GM19025 (cell line): Measurements from ENCODE around the gene ZFHX3.

Source experiments
- ATAC-seq: cut with Tn5 transposase; IDR thresholded peaks from one replicate; pipeline ENCODE4 v1.9.1; 2021; ENCODE audit warnings: mild to moderate bottlenecking, low read depth, moderate library complexity; ENCODE audit not compliant: unreplicated experiment

Gene ZFHX3

GRCh38 chr16:72921620-72922019, 126.3 kb downstream of the ZFHX3 start:
- no peak for ATAC-seq

- ATAC-seq: no peak
Observed at GRCh38 chr16:72921106-72921505, 126.8 kb downstream of the ZFHX3 start.

- ATAC-seq: no peak
Observed at GRCh38 chr16:72917051-72917450, 130.9 kb downstream of the ZFHX3 start.

- no peak for ATAC-seq
Observed at GRCh38 chr16:72915331-72915730, 132.6 kb downstream of the ZFHX3 start.

GRCh38 chr16:72913551-72913950, 134.4 kb downstream of the ZFHX3 start:
- no peak for ATAC-seq

GRCh38 chr16:72911971-72912370, 136.0 kb downstream of the ZFHX3 start:
- no peak for ATAC-seq

- ATAC-seq: no peak
Observed at GRCh38 chr16:72910875-72911274, 137.1 kb downstream of the ZFHX3 start.

- no peak for ATAC-seq
Observed at GRCh38 chr16:72910381-72910780, 137.5 kb downstream of the ZFHX3 start.

GRCh38 chr16:72909196-72909595, 138.7 kb downstream of the ZFHX3 start:
- no peak for ATAC-seq

- ATAC-seq: no peak
Observed at GRCh38 chr16:72908362-72909167, 139.4 kb downstream of the ZFHX3 start.

GRCh38 chr16:72905581-72905980, 142.3 kb downstream of the ZFHX3 start:
- no peak for ATAC-seq

- no peak for ATAC-seq
Observed at GRCh38 chr16:72903176-72903575, 144.8 kb downstream of the ZFHX3 start.

GRCh38 chr16:72902206-72902605, 145.7 kb downstream of the ZFHX3 start:
- ATAC-seq: no peak

GRCh38 chr16:72901000-72901627, 146.8 kb downstream of the ZFHX3 start:
- ATAC-seq: no peak

GRCh38 chr16:72898216-72898825, 149.6 kb downstream of the ZFHX3 start:
- ATAC-seq: no peak

- no peak for ATAC-seq
Observed at GRCh38 chr16:72897707-72898106, 150.2 kb downstream of the ZFHX3 start.

- no peak for ATAC-seq
Observed at GRCh38 chr16:72896485-72897118, 151.3 kb downstream of the ZFHX3 start.

GRCh38 chr16:72895951-72896350, 152.0 kb downstream of the ZFHX3 start:
- ATAC-seq: no peak

- no peak for ATAC-seq
Observed at GRCh38 chr16:72894293-72895151, 153.4 kb downstream of the ZFHX3 start.
